HG02798 (cell line): ENCODE results near the gene ANKRD65.
A peak's percentile ranks its signal among the peaks of the same experiment; 100 is the strongest.
"Not testable (repeated sequence)": the region's sequence is repeated elsewhere in the genome, so short reads cannot be mapped to it uniquely, and the experiment has no call there.

Experiments used
- ATAC-seq: cut with Tn5 transposase; IDR thresholded peaks from one replicate; pipeline ENCODE4 v1.9.1; 2021; ENCODE audit warnings: mild to moderate bottlenecking; ENCODE audit not compliant: unreplicated experiment, poor library complexity

Gene ANKRD65

GRCh38 chr1:1418464-1419362 lies 2.4 kb downstream of the ANKRD65 start:
- ATAC-seq: no peak

- ATAC-seq: not testable (repeated sequence)
These were observed 3.1 kb downstream of the ANKRD65 start for GRCh38 chr1:1417825-1418463.

- not testable (repeated sequence) for ATAC-seq
These were observed 3.7 kb downstream of the ANKRD65 start for GRCh38 chr1:1417396-1417795.

- no peak for ATAC-seq
These were observed 5.3 kb downstream of the ANKRD65 start for GRCh38 chr1:1415751-1416150.

- not testable (repeated sequence) for ATAC-seq
These were observed 8.7 kb downstream of the ANKRD65 start for GRCh38 chr1:1412311-1412902.

- ATAC-seq: no peak
These were observed 9.4 kb downstream of the ANKRD65 start for GRCh38 chr1:1411626-1412025.

GRCh38 chr1:1410238-1410637 lies 10.8 kb downstream of the ANKRD65 start:
- not testable (repeated sequence) for ATAC-seq

GRCh38 chr1:1407636-1408318 lies 13.3 kb downstream of the ANKRD65 start:
- ATAC-seq: peak; percentile 31

- peak; percentile 93 for ATAC-seq
These were observed 14.0 kb downstream of the ANKRD65 start, which contains the start of gene MRPL20 for GRCh38 chr1:1406821-1407635. MRPL20 (minus strand) TSS chr1:1407293; CDS start chr1:1407217, 76 bp downstream.

- ATAC-seq: no peak
These were observed 14.8 kb downstream of the ANKRD65 start for GRCh38 chr1:1406101-1406820.

GRCh38 chr1:1403653-1404052 lies 17.4 kb downstream of the ANKRD65 start:
- ATAC-seq: no peak

GRCh38 chr1:1402901-1403392 lies 18.1 kb downstream of the ANKRD65 start:
- not testable (repeated sequence) for ATAC-seq

- ATAC-seq: no peak
These were observed 18.8 kb downstream of the ANKRD65 start for GRCh38 chr1:1402072-1402900.

- no peak for ATAC-seq
These were observed 19.5 kb downstream of the ANKRD65 start for GRCh38 chr1:1401457-1402010.

GRCh38 chr1:1400576-1401456 lies 20.3 kb downstream of the ANKRD65 start:
- ATAC-seq: no peak

GRCh38 chr1:1399872-1400575 lies 21.1 kb downstream of the ANKRD65 start:
- no peak for ATAC-seq
